Esophagus squamous epithelium (tissue), 4 donors: ENCODE results near the gene SPNS2.

Source experiments
- POLR2A ChIP-seq, 4 donors: fragments of 450-650 bp; IDR thresholded peaks; one replicate each; pipeline ENCODE4 v1.6.1; 2017; ENCODE audit warnings: antibody characterized with exemption in 4 of 4, mild to moderate bottlenecking in 4 of 4, moderate library complexity in 3 of 4
- TF ChIP-seq, protein P1 (sequence below), 6 experiments: fragments of 450-650 bp in 4 of 6; fragments of 200-600 bp in 2 of 6; sonication (generic) in 2 of 6; IDR thresholded peaks; one replicate each; pipeline ENCODE4 v1.5.1; 2016 to 2019; ENCODE audit warnings: antibody characterized with exemption in 6 of 6, mild to moderate bottlenecking in 4 of 6, moderate library complexity in 4 of 6

DNA sequence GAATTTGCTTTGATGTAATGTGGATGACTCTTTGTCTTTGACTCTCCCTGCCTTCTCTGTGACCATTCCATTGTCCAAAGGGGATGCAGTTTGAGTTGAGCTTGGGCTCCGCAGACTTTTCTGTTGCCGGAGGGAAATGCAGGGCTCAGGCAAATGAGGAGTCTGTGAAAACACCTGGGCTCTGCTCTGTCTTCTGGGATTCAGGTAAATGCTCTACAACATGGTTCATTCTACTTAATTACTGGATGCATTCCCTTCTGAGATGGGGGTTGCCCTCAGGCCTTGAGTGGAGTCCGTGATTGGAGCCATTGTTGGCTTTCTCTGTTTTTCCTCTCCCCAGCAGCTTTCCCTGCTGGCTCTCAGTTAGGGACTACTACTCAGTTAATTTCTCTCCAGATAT lies 26.4 kb upstream of the SPNS2 start:
- TF ChIP-seq, protein P1, sequence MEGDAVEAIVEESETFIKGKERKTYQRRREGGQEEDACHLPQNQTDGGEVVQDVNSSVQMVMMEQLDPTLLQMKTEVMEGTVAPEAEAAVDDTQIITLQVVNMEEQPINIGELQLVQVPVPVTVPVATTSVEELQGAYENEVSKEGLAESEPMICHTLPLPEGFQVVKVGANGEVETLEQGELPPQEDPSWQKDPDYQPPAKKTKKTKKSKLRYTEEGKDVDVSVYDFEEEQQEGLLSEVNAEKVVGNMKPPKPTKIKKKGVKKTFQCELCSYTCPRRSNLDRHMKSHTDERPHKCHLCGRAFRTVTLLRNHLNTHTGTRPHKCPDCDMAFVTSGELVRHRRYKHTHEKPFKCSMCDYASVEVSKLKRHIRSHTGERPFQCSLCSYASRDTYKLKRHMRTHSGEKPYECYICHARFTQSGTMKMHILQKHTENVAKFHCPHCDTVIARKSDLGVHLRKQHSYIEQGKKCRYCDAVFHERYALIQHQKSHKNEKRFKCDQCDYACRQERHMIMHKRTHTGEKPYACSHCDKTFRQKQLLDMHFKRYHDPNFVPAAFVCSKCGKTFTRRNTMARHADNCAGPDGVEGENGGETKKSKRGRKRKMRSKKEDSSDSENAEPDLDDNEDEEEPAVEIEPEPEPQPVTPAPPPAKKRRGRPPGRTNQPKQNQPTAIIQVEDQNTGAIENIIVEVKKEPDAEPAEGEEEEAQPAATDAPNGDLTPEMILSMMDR (IDR thresholded peaks at IDR 0.05): no peak
- no peak for TF ChIP-seq POLR2A (IDR thresholded peaks at IDR 0.05)
